LNCAP (cell line): Measurements from ENCODE around the gene DCAF5.

Experiments
- CTCF ChIP-seq: fragments of 450-650 bp; IDR thresholded peaks from 2 replicates; pipeline ENCODE4 v1.5.1; 2017; ENCODE audit warnings: mild to moderate bottlenecking

The DCAF5 gene

DNA sequence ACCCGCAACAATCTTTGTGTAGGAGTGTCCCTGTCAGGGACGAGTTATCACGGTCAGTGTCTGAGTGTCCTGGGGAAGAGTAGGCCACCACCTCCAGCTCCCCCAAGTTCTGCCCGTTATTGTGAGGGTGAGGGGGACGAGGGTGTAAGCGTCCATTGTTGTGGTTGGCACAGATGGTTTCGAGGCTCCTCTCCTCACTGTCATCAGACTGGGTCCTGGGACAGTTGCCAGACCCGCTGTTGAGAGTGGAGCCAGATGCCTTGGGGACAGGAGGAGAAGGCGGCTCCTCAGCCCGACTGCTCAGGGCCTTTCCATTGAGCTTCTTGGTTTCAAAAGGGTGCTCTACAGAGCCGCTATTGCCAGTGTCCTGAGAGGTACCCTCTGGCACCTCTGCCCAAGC is 98.9 kb downstream of the DCAF5 start:
- no peak for TF ChIP-seq CTCF

- no peak for TF ChIP-seq CTCF
Observed at GRCh38 chr14:69052181-69052601, 100.7 kb downstream of the DCAF5 start.

- TF ChIP-seq CTCF: no peak
Observed at GRCh38 chr14:69050240-69051184, 102.4 kb downstream of the DCAF5 start.

- TF ChIP-seq CTCF: no peak
Observed at GRCh38 chr14:69049675-69050074, 103.2 kb downstream of the DCAF5 start.

DNA sequence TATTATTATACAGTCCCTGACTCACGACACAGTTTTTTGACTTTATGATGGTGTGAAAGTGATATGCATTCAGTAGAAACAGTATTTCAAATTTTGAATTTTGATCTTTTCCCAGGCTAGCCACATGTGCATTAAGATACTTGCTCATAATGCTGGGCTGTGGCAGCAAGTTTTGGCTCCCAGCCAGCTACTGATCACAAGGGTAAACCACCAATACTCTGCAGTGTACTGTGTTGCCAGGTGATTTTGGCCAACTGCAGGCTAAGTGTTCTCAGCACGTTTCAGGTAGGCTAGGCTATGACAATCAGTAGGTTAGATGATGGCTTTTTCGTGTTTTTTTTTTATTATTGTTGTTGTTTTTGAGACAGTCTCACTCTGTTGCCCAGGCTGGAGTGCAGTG is 104.5 kb downstream of the DCAF5 start:
- no peak for TF ChIP-seq CTCF

- no peak for TF ChIP-seq CTCF
Observed at GRCh38 chr14:69047255-69047654, 105.7 kb downstream of the DCAF5 start.

DNA sequence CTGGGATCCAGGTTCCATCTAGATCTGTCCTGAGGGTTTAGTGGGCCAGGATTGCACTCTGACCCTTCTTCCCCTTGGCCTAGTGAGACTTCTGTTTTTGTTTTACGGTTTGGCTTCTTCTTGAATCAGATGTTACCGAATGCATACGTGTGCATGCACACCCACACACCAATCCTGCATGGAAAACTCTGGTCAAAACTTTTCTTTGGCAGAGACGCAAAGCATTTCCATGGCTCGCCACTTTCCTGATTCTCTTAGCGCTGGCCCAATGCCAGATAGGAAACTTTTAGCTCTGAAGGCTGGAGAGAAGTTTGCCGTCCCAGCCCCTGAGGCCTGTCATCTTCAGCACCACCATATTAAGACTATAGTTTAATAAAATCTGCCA is 106.5 kb downstream of the DCAF5 start:
- no peak for TF ChIP-seq CTCF
